LoVo (cell line): ENCODE data around the gene MIOS.

Source experiments
- DNase-seq: peaks from one replicate; pipeline ENCODE4 v3.0.0-alpha.2; 2016; ENCODE audit warnings: low spot score

MIOS gene

DNA sequence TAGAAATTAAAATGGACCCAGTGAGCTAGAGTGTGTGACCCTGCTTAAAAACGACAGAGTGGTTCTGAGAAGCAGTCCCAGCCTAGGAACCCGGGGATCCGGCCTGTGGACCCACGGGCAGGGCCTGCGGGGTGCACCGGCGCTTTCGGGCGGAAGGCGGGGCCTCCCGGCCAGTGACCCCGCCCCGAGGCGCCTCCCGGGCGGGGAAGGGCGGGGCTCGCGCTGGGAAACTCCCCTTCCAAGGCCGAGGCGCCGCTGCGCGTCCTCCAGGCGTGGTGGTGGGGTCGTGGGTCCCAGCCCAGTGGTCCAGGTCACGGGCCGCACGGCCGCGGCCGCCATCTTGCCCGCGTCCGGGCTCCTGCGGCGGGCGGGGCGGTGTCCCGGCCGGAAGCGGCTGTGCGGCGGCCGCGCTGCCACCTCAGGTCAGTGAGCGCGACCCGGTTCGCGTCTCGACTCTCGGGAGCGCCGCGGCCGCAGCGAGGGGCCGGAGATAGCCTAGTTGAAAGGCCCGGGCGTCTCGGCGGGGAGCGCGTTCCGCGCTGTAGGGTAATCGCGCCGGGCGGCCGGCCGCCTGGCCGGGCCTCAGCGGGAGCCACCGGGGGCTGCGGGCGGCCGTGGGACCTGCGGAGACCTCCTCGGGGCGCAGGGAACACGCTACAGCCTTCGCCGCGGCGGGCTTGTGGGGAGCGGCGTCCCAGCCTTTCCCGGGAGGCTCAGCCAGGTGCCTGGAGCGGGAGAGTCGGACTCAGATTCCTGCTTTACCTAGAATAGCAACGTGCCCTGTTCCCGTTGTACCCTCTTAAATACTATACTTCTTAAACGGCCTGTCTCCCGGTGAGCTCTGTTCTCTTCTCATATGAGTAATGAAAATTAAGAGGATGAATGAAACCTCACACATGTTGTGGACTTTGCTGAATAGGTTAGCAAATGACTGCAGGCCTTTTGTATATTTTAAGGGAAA lies at the start of gene MIOS:
MIOS (plus strand) TSS at position 234 of the 961 bp plus-strand sequence. CDS start 5,592 bp downstream, outside the sequence.
- peak; percentile 92 for DNase-seq

DNA sequence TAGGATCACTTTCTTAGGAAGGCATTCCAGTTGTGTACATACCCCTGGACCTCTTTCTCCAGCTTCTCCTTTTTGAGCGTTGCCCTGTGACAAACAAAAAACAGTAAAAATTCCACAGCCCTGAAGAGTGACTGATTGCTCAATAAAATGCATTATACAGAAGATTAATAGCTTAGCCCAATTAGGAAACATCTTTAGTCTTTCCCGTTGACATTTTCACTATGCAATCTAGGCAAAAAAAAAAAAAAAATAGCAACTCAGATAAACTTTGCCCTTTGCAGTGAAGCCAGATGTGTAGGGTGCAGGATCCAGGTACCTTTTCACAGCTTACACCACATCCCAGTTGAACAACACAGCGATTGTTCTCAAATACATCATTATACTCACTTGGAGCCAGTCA lies 48.9 kb upstream of the MIOS start:
- DNase-seq: no peak

DNA sequence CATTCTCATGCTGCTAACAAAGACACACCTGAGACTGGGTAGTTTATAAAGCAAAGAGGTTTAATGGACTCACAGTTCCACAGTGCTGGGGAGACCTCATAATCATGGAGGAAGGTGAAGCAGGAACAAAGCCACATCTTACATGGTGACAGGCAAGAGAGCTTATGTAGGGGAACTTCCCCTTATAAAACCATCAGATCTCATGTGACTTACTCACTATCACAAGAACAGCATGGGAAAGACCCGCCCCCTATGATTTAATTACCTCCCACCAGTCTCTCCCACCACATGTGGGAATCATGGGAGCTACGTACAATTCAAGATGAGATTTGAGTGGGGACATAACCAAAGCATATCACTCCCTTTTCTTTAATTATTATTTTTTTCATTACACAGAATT lies 47.6 kb upstream of the MIOS start:
- no peak for DNase-seq

DNA sequence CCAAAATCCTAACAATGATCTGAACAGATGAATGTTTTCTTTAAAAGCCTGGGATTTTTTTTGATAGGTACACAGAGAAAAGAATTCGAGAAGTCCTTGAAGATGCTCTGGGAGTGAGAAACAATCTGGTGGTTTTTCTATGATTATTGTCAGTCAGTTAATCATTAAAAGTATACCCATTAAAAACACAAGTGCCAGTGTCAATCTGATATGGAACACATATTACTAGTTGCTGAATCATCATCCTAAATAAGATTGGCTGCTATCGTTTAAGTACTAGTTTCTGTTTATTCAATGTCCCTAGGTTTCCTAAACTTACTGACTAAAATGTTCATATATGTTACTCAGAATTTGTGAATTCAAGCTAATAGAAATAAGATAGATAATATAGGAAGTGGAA lies 47.2 kb upstream of the MIOS start:
- DNase-seq: peak; percentile 47

DNA sequence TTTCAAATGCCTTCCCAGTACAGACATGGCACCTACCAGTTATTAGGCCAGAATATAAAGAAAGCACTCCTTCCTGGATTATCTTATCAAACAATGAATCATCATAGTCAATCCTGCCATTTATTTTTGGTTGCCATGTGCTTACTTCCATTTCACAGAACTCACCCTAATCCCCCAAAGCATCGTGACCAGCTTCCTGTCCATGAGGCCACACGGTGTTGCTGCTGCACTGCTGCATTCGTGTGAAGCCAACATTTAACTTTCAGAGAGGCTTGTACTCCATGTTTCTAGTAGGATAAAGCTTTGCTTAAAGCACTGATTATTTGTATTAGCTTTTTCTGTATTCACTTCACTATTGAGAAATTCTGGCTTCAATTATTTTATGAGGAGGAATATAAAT lies 45.4 kb upstream of the MIOS start:
- DNase-seq: no peak

DNA sequence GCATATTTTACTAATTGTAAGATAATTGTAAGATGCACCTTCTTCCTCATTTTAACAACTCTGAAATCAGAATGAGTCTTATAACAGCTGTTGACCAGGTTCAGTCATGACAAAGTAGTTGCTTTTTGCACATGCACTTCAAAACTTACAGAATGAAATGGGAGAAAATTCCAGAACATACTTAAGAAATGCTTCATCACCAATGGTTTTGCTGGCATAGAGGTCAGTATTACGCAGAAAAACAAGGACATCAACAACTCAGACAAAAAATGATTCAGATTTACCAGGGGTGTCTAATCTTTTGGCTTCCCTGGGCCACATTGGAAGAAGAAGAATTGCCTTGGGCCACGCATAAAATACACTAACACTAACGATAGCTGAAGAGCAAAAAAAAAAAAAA lies 44.3 kb upstream of the MIOS start:
- no peak for DNase-seq

DNA sequence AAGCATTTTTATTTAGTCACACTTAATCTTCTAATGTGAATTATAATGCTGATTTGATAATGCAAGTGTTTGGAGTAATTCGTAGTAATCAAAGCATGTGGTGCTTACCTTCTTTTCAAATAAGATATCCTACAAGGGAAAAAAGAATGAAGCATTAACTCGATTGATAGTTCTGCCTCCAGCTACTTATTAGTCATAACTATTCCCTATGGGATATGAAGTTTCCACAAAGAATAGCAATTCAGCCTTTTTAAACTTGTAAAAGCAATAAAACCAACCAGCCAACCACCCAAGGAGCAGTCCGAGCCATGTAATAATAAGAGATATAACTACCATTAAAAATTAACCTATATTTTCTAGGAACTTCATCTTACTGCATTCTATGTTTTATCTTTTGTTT lies 42.6 kb upstream of the MIOS start:
- DNase-seq: no peak

DNA sequence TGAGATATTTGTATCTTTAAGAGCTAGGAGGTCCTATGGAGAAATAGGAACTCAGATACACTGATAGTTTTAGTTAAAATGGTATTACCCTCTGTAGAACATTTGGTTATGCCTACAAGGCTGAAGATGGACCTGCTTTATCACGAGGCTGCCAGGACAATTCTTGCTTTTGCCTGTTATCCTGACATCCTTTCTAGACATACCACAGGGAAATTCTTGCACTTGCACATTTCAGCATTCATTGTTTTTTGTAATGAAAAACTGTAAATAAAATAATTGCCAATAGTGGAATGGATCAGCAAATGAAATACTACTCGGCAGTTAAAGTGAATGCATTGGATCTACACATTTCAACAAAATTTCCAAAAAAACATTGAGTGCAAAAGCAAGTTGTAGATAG lies 40.7 kb upstream of the MIOS start:
- no peak for DNase-seq

DNA sequence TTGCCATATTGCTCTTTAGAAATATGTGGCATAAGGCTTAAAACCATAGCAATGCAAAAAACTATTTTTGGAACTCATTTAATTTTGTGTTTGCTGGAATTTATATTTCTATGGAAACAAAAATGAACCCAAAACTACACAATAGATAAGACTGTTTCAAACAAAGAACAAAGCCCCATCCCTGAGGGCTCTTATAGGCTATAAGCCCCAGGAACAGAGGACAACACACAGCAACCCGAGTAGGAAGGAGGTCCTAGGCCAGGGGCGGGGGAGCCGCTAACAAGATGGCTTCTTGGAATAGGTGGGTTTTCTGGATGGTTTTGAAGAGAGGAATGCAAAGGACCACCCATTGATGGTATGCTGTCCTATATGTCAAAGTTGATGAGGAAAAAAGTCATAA lies 39.6 kb upstream of the MIOS start:
- DNase-seq: no peak

DNA sequence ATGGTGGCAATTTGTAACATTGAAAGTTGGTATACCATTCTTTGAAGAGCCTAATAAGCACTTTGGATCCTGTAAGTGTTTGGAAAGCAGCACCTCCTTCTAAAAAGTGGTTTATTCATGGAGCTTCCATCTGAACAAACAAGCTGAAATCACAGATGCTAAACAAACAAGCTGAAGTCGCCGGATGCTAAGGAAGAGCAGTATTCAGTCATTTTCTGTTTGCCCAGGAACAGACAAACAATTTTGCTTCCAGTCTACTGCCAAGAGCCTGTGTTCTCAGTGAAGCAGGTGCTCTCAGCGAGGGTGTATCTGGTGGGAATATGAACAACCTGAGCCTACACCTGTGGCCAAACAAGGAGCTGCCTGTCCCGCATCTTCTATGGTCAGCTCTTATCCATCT lies 37.4 kb upstream of the MIOS start:
- no peak for DNase-seq

DNA sequence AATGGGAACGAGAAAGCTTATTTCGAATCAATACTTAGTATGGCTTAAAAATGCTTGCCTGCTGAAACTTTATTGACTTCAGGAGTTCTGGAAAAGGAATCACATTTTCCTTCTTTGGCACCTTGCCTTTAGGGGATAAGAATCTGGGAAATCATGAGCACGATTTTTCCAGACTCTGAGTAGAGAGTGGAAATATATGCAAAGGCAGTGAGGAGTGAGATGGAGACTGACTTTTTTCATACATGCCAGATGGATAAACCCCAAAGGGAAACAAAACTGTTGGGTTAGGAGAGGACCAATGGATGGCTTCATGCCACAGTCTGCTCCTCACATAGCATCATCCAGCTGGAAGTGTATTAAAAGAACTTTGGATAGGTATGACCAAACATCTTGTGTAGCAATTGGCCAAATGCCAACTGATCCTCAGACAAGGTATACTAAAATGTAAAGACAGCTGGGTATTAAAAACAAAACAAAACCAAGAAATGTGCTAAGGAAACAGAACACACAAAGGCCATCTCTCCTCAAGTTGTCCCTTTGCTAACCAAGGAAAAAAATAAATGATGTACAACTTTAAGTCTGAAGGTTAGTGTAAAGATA lies 32.8 kb upstream of the MIOS start:
- DNase-seq: no peak

DNA sequence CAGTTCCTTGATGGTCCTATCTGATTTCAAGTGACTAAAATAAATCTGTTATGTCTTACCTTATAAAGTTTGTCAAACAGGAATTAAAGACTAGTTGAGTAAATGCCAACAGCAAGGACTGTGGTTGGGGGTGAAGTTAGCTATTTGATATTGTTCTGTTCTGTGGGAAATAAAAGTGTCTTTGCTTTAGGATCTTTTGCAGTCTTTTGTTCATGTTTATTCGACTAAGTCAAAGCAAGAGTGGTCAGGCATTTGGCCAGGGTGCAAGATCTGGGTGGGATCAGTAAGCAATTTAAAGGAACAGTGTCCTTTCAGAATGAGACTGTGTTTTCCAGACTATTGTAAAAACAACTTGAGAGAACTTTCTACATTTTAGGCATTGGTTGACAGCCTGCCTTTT lies 31.0 kb upstream of the MIOS start, which contains the start of gene COL28A1:
COL28A1 (minus strand) TSS at position 183 of the 400 bp plus-strand sequence. CDS start 2,998 bp downstream, outside the sequence.
- no peak for DNase-seq

DNA sequence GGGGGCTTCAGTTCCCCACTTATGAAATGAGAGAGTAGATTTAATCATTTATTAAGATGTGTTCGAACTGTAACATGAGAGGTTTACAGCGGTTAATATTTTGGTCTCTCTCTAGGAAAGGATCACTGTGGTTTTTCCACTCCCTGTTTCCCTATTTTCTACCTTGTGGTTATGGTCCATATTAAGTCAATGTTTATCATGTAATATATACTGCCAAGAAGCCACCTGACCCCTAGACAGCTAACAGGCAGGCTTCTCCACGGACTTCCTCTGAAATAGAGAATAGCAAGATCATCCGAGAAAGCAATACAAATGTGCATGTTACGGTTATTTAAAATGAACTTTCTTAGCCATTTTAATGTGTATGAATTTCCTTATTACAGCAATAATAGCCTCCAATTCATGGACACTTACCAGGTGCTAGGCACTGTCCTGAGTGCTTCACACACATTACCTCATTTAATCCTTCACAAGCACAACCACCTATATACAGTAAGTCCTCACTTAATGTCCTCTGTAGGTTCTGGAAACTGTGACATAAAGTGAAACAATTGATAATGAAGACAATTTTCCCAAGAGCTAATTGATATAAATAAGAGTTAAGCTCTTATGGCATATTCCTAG lies 30.2 kb upstream of the MIOS start:
- no peak for DNase-seq

DNA sequence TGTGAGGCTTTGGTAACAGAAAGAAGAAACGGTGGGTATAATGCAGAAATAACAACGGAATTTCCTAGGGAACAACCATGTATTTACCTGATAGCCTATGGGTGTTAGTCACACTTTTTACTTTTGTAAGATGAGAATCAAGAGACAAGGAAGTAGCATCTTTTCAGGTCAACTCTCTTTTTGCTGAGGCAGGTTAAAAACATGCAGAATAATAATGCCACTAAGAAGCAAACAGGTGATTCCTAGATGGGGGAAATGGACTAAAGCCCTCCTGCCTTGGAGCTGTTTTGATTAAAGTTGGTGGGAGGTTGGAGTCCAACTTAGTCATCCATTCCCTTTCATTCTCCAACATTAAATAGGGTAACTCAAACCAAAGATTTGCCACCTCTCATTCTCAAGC lies 29.0 kb upstream of the MIOS start:
- DNase-seq: no peak

DNA sequence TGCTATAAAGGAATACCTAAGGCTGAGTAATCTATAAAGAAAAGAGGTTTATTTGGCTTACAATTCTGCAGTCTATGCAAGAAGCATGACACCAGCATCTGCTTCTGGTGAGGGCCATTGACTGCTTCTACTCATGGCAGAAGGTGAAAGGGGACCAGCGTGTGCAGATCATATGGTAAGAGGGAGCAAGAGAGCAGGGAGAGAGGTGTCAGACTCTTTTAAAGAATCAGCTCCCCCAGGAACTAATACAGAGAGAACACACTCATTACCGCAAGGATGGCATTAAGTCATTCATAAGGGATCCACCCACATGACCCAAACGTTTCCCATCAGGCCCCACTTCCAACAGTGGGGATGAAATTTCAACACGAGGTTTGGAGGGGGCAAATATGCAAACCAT lies 27.5 kb upstream of the MIOS start:
- DNase-seq: no peak

DNA sequence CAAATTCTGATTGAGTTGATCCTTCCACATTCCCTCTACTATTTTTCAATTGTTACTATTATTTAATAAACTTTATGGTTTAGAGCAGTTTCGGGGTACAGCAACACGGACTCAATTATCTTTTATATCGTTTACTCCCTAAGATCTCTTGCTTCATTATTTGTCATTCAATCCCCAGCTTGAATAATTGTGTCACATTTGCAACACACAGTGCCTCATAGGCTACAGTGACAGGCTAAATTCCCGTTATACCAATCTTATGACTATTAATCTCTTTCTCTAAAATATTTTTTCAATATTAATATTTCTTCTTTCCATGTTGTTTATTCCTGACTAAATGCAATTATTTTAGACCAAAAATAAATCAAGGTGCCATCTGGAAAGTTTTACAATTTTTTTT lies 27.0 kb upstream of the MIOS start:
- no peak for DNase-seq

DNA sequence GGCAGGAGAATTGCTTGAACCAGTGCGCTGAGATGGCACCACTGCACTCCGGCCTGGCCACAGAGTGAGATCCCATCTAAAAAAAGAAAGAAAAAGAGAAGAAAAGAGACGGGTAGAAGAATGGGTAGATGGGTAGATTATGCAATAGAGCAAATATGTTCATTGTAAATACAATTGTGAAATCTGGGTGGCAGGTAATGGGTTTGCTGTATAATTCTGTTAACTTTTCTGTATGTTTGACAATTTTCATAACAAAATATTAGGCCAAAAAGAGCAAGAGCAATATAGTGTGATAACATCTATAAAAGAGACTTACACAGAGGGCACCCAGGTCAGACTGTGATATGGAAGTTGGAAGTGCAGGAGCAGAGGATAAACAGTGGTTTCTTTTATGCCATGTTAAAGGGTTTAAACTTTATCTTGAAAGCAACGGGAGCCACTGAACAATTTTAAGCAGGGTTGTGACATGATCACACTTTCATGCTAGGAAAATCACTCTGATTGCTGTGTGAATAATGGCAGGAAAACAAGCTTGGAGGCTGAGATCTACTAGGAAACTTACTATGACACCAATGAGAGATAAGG lies 24.3 kb upstream of the MIOS start:
- DNase-seq: no peak

DNA sequence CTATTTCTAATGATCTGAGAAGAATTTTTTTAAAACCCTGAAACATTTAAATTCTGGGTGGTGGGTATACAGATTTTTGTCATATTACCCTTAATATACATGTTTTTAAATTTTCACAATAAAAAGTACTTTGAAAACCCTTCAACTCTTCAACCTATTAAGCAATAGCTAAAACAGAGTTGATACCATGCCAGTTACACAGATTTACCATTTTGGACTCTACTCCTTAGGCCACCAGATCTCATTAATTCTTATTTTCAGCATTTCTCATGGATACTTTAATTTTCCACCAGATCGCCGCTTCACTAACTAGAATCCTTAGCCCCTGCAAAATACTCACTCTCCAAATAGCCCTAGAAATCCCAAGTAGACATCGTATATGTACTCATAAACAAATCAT lies 18.3 kb upstream of the MIOS start:
- DNase-seq: no peak

DNA sequence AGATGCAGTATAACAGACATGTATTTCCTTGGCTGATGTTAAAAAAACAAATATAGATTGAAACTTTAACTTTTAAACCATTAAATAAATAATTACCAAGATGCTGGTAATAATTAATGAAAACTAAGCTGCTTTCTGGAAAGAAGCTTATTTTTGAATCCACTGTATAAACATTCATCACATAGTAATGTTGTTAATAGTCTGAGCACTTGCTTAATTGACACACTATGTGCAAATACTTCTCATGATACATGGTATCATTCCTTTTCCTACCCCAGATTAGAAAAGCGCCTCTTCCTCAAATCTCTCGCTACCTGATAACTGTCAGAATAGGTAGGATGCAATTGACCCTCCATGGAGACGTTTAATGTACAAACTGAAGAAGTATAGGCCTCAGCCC lies 16.0 kb upstream of the MIOS start:
- no peak for DNase-seq

DNA sequence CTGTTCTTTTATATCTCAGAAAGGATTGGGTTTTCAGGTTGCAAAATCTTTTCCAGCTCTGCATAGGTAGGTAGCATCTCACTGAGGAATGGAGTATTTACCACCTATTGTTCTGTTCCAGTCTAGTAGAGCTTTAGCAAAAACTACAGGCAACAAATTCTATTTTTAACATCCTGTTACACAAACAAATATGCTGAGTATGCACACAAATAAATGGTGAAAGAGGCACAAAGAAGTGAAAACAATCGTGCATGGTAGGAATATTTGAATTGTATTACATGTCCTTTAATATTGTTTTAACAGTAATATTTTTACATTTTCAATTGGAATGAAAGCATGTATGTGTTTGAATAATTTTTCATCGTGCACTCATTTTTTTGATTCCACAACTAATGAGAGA lies 14.5 kb upstream of the MIOS start:
- no peak for DNase-seq

DNA sequence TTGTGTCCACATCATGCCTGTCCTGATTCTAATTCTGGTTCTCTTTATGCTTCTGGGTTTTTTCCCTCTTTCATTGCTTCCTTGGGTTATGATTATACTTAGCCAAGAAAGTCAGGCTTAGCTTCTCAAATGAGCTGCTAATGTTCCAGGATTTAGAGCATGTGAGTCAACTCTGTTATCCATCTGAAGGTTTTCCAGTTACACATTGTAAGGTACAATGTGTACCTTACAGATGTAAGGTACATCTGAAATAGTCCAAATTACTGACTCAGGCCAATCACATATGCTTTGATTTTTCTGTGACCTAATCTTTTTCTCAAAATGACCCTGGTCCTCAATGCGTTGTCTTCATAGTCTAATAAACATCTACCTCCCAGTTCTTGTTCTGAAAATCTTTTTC lies 13.3 kb upstream of the MIOS start:
- DNase-seq: no peak

DNA sequence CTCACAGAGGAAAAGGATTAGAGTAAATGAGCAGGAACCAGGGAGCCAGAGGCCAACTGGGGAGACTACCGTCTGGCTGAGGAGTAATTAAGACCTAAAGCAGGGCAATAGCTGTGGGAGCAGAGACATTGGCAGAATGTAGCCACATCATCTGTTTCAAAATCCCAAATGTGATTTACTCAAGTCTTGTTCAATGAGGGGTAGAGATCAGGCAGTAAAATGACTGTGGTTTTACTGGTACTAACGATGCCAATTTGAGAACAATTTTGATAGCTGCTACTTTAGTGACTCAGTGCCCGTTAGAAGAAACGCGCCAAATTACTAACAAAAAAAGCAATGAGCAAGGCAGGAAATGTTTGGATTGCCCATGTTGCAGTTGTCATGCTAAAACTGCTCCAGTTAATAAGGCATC lies 12.7 kb upstream of the MIOS start:
- DNase-seq: no peak
